ENCODE results near the gene LY6G6D. TPM values are rescaled to one million over a fixed set of nuclear protein-coding genes. Genes with fewer than 3 reads are reported as not detected.

Gene LY6G6D
- total RNA-seq, 1 experiment from 2014 or later, result not detected

- no peak overlapping the region for H2AK5ac ChIP-seq (ENCODE audit: insufficient read length, low read length)
- H3K4me1 ChIP-seq (ENCODE audit: insufficient read depth, low read length), result peaks cover 5% of the 10 kb centered on the region; the same call in 1 of the 2 replicates
- Mint-ChIP-seq H3K27me3 (ENCODE audit: low read depth) (no peaks in the 10 kb centered on the region), H3K9me3 (no peaks in the 10 kb centered on the region; a peak in 2 of 5 replicates), H3K36me3 (ENCODE audit: insufficient read depth in 1 of 3, low read depth in 3 of 3) (peaks cover 42 to 76% (median 69%) of the 10 kb centered on the region in 3 experiments), H3K4me3 (peak overlapping the region; percentile 83 to 98), H3K4me1 (peaks cover 23 to 28% of the 10 kb centered on the region in 2 experiments), H3K27ac (peak overlapping the region; percentile 93 to 98 (median 93))
- no peak overlapping the region for H3K23ac ChIP-seq (ENCODE audit: insufficient read length, low read depth, low read length)
- H3K79me1 ChIP-seq (ENCODE audit: insufficient read depth, low read depth, low read length, poor library complexity, severe bottlenecking), result no peaks in the 10 kb centered on the region
- no peaks in the 10 kb centered on the region for H4K20me1 ChIP-seq (ENCODE audit: control insufficient read depth, insufficient read depth, insufficient read length)
- no peak overlapping the region for H2BK5ac ChIP-seq (ENCODE audit: insufficient read length, low read length)
- H3K56ac ChIP-seq (ENCODE audit: insufficient read length, low read depth, low read length), result no peak overlapping the region
- WGBS (ENCODE audit: extremely low coverage, insufficient read length, low lambda C conversion rate), result no CpG with 5 or more reads among the region's 29 CpGs
- no peak overlapping the region for H3K4ac ChIP-seq (ENCODE audit: low read depth, low read length)
- peak; percentile 95 for DNase-seq
- no peak overlapping the region for H2BK20ac ChIP-seq (ENCODE audit: low read depth, low read length, poor library complexity, severe bottlenecking)
- H4K91ac ChIP-seq (ENCODE audit: insufficient read length, low read depth, low read length), result no peak overlapping the region
- H2BK12ac ChIP-seq (ENCODE audit: insufficient read length, low read depth, low read length), result no peak overlapping the region
- peak overlapping the region; percentile 74 for H3K9ac ChIP-seq (ENCODE audit: extremely low read depth, insufficient read length, low read length)
- H3T11ph ChIP-seq (ENCODE audit: low read length), result no peak overlapping the region
- no peak overlapping the region for H4K8ac ChIP-seq (replicated peaks; ENCODE audit: insufficient read length, low read depth, low read length)
- peak overlapping the region; percentile 60 for H3K4me2 ChIP-seq (ENCODE audit: insufficient read depth, insufficient read length, low read length)
- H3K27ac ChIP-seq (ENCODE audit: insufficient read length, low read depth, low read length), result no peak overlapping the region
- H2BK15ac ChIP-seq (ENCODE audit: low read depth, low read length), result no peak overlapping the region
- no peaks in the 10 kb centered on the region for H3K27me3 ChIP-seq (ENCODE audit: insufficient read depth, low read length)
- TF ChIP-seq CTCF (conservative IDR thresholded peaks at IDR 0.05), result peak; percentile 81
- no peak overlapping the region for H4K5ac ChIP-seq (ENCODE audit: insufficient read length, low read depth, low read length)
- no peaks in the 10 kb centered on the region for H3K9me3 ChIP-seq (ENCODE audit: control insufficient read depth, low read depth, low read length)
- H2BK120ac ChIP-seq (ENCODE audit: low read depth, low read length, poor library complexity, severe bottlenecking), result no peak overlapping the region
- H2AFZ ChIP-seq (ENCODE audit: low read length), result no peak overlapping the region
- H3K23me2 ChIP-seq (ENCODE audit: insufficient read length, low read depth, low read length, poor library complexity, severe bottlenecking), result peaks cover 12% of the 10 kb centered on the region
- no peaks in the 10 kb centered on the region for H3K79me2 ChIP-seq (ENCODE audit: insufficient read depth, low read length)
- H3K14ac ChIP-seq (ENCODE audit: insufficient read depth, low read length), result peak overlapping the region; percentile 80; the same call in 1 of the 2 replicates
- H3K18ac ChIP-seq (ENCODE audit: insufficient read length, low read depth, low read length), result peak overlapping the region; percentile 52
Measured at GRCh38 chr6:31729515-31729978, 14.4 kb downstream of the LY6G6D start.
